Spinal cord (tissue), 10 donors: Measurements from ENCODE around the gene CNIH3. TPM values are rescaled to one million over a fixed set of nuclear protein-coding genes. Genes with fewer than 3 reads are reported as not detected.
A peak's percentile ranks its signal among the peaks of the same experiment; 100 is the strongest.

Experiments used
- DNase-seq, 6 donors: peaks; one replicate each; pipeline versions ENCODE4 v3.0.0 to v3.0.0-alpha.2; 2013 to 2015; ENCODE audit warnings: low spot score in 6 of 6, low read depth in 4 of 6
- H3K27ac ChIP-seq: one replicate; pipeline ENCODE4 v1.5.1; 2013; ENCODE audit warnings: low read depth, low read length, control low read depth
- H3K27me3 ChIP-seq: one replicate; pipeline ENCODE4 v1.6.1; 2013; ENCODE audit warnings: low read length; ENCODE audit not compliant: control insufficient read depth, insufficient read depth
- H3K36me3 ChIP-seq: one replicate; pipeline ENCODE4 v1.6.1; 2013; ENCODE audit warnings: low read length; ENCODE audit not compliant: control insufficient read depth, insufficient read depth
- H3K4me1 ChIP-seq: one replicate; pipeline ENCODE4 v1.6.1; 2013; ENCODE audit warnings: low read length; ENCODE audit not compliant: control insufficient read depth, insufficient read depth
- H3K4me3 ChIP-seq: one replicate; pipeline ENCODE4 v1.5.1; 2013; ENCODE audit warnings: low read depth, low read length, control low read depth
- H3K9me3 ChIP-seq: one replicate; pipeline ENCODE4 v1.6.1; 2013; ENCODE audit warnings: low read length; ENCODE audit not compliant: control insufficient read depth, insufficient read depth
- WGBS: methylation state at CpG from one replicate; pipeline ENCODE4 v1.1.5; 2013; ENCODE audit warnings: missing lambda C conversion rate; ENCODE audit not compliant: insufficient coverage; 5-methylcytosine and 5-hydroxymethylcytosine counted together
- polyA plus RNA-seq, 2 donors: library from polyadenylated mRNA; unstranded; fragments of 120-200 nt; gene quantifications; one replicate each; pipeline ENCODE4 v1.2.1, GENCODE V29; 2013; ENCODE audit not compliant: insufficient read length in 2 of 2
- total RNA-seq, 2 donors: library from RNA; depleted of rRNA in 1 of 2; stranded (reverse); fragments of 120-200 nt in 1 of 2; fragments of >200 nt in 1 of 2; gene quantifications; one replicate each; pipeline versions ENCODE4 v1.2.3 to v1.2.4, GENCODE V29; 2013 to 2014
- donor health status: healthy.

Gene CNIH3
- total and polyA plus RNA-seq, 4 donors: 8.3 to 18.6 (median 13.1) TPM

DNA sequence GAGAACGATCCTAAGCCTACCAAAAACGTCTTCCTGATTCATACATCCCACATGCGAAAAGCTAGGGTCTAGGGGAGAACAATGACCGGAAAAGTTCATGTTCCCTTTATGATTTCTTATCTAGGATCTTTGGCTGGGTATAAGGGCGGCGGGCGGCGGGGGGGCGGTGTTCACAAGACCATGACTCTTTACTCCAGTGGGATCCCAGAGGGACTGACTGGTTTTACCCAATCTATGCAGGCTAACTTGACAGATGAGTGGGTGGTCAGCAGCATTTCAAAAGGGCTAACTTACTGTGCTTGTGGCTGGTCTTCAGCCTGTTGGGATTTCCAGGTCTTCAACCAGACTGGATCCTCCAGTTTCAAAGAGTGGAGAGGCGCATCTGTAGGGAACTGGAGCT lies 40.3 kb downstream of the CNIH3 start:
- 96% methylated on average over 6 of the region's 10 CpGs for WGBS
- Histone ChIP-seq H3K27me3 (no peaks in the 10 kb centered on the region), H3K27ac (no peak overlapping the region), H3K4me1 (peaks cover 3% of the 10 kb centered on the region), H3K36me3 (no peaks in the 10 kb centered on the region), H3K4me3 (no peak overlapping the region), H3K9me3 (no peaks in the 10 kb centered on the region)
- no peak for DNase-seq

DNA sequence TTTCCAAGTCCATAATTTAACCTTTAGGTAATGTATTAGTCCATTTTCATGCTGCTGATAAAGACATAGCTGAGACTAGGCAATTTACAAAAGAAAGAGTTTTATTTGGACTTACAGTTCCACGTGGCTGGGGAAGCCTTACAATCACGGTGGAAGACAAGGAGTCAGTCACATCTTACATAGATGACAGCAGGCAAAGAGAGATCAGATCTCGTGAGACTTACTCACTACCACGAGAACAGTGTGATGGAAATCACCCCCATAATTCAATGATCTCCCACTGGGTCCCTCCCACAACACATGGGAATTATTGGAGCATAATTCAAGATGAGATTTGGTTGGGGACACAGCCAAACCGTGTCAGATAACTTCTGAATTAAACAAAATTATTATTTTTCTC lies 44.0 kb downstream of the CNIH3 start:
- 63% methylated on average over 3 of the region's 5 CpGs for WGBS
- Histone ChIP-seq H3K9me3 (no peaks in the 10 kb centered on the region), H3K27ac (no peak overlapping the region), H3K27me3 (no peaks in the 10 kb centered on the region), H3K4me3 (no peak overlapping the region), H3K36me3 (no peaks in the 10 kb centered on the region), H3K4me1 (no peaks in the 10 kb centered on the region)
- DNase-seq: no peak

DNA sequence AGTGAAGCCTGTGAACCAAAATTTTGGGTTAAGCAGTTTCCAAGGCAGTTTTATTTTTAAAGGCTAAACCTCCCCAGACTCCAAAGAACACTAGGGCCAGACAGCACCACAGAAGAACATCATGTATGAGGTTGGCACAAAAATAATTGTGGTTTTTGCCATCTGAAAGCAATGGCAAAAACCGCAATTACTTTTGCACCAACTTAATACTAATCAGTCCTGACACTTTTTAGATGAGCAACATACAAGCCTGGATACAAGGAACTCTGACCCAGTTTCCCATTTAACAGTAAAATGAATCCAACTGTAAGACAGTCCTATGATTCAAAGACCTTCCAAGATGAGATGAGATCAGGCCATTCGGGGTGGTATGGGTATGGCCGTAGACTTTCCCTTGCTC lies 46.8 kb downstream of the CNIH3 start:
- Histone ChIP-seq H3K4me1 (no peaks in the 10 kb centered on the region), H3K27ac (no peak overlapping the region), H3K9me3 (no peaks in the 10 kb centered on the region), H3K36me3 (no peaks in the 10 kb centered on the region), H3K27me3 (no peaks in the 10 kb centered on the region), H3K4me3 (no peak overlapping the region)
- WGBS: 100% methylated on average over 3 of the region's 3 CpGs
- DNase-seq: no peak

DNA sequence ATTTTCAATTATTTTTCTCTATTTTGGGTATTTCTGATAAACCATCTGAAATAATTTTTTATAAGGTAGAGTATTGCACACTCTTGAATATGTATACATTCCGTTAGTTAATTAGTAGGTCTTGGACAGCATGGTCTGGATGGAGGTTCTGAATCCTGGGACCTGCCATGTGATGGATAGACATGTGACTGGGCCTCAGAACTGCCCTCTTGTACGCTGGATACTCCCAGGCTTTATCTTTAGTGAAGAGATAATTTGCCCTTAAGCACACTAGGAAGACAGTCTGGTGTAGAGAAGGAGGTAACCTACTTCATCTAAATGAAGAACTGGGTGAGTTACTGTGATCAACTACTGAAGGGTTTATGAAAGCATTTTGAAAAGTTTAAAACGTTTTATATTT lies 48.9 kb downstream of the CNIH3 start:
- Histone ChIP-seq H3K9me3 (no peaks in the 10 kb centered on the region), H3K27me3 (no peaks in the 10 kb centered on the region), H3K4me3 (no peak overlapping the region), H3K27ac (no peak overlapping the region), H3K4me1 (no peaks in the 10 kb centered on the region), H3K36me3 (no peaks in the 10 kb centered on the region)
- WGBS: 100% methylated on average over 1 of the region's 3 CpGs
- DNase-seq: no peak

DNA sequence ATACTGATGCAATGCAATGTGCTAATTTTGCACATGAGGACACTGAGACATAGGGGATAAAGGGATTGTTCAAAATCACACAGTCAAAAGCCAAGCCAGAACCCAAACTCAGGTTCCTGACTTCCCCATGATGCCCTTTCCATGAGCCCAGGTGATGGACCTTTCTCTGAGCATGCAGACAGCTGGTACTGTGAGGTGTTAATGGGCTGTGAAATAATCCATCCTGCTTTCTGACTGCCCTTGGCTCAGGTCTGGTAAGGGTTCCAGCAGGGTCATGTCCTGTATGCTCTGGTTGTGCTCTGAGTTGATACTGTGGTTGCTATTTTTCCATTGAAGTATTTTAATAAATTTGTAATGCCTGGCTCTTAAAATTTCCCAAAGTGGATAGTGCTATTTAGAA lies 50.0 kb downstream of the CNIH3 start:
- H3K4me1 ChIP-seq: no peaks in the 10 kb centered on the region
- no peak overlapping the region for H3K4me3 ChIP-seq
- H3K27ac ChIP-seq: no peak overlapping the region
- no peaks in the 10 kb centered on the region for H3K27me3 ChIP-seq
- no peaks in the 10 kb centered on the region for H3K36me3 ChIP-seq
- H3K9me3 ChIP-seq: no peaks in the 10 kb centered on the region
- DNase-seq: no peak

DNA sequence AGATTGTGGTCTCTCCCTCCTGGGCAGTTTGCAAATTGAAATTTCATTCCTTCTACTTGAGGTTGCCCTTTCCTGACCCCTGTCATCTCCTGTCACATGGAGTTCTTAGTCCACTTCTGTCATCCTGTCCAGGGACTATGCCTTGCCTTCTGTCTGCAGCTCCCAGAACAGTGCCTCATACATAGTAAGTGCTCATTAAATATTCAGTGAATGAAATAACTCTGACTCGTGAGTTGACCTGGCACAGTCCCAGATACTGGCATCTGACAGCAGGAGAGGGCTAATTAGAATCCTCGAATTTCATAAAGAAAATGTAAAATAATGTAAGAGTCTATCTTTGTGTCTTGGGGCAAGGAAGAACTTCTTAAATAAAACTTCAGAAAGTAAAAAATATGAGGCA lies 50.8 kb downstream of the CNIH3 start:
- no peaks in the 10 kb centered on the region for H3K9me3 ChIP-seq
- H3K27ac ChIP-seq: no peak overlapping the region
- DNase-seq: peak in 1 of 6 donors; percentile 72
- WGBS: no CpG with 5 or more reads among the region's 2 CpGs
- no peaks in the 10 kb centered on the region for H3K4me1 ChIP-seq
- no peak overlapping the region for H3K4me3 ChIP-seq
- no peaks in the 10 kb centered on the region for H3K36me3 ChIP-seq
- H3K27me3 ChIP-seq: no peaks in the 10 kb centered on the region

DNA sequence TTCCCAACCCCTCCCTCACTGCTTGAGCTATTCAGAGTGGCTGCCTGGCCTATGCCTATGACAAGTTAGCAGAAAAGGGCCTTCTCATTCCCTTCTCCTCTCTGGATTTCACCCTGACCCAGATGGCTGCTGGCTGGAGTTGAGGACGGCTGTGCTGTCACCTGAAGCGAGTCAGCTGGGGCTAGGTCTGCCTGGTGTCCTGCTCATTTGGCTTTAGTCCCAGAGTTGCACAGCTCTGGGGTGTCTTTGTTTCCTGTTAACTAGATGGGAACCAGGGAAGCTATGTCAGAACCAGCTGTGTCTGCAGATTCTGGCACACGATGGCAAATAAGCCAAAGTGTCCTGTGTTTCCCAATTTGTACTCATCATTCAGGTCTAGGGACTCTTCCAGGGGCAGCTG lies 52.9 kb downstream of the CNIH3 start:
- H3K4me3 ChIP-seq: no peak overlapping the region
- H3K27me3 ChIP-seq: no peaks in the 10 kb centered on the region
- DNase-seq: peak in 2 of 6 donors; percentile 38 to 64
- H3K4me1 ChIP-seq: no peaks in the 10 kb centered on the region
- no peak overlapping the region for H3K27ac ChIP-seq
- no peaks in the 10 kb centered on the region for H3K36me3 ChIP-seq
- WGBS: 37% methylated on average over 3 of the region's 3 CpGs
- no peaks in the 10 kb centered on the region for H3K9me3 ChIP-seq

DNA sequence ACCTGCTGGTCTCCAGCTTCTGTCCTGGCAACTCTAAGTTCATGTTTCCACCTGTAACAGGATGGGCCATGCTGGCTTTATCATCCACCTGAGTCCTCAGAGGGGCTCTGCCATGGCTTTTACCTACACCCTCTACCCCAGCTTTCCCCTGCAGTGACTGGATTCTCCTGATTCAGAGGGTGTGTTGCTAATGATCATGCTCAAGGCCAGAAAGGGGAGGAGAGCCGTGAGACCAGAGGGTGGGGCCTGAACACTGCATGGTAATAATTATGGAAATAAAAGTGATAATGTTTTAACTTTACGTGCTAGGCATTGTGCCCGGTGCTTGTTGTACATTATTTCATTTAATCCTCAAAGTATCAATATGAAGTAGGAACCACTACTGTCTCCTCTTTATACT lies 53.3 kb downstream of the CNIH3 start:
- Histone ChIP-seq H3K27ac (no peak overlapping the region), H3K4me1 (no peaks in the 10 kb centered on the region), H3K9me3 (no peaks in the 10 kb centered on the region), H3K36me3 (no peaks in the 10 kb centered on the region), H3K27me3 (no peaks in the 10 kb centered on the region), H3K4me3 (no peak overlapping the region)
- no peak for DNase-seq
- no CpG with 5 or more reads among the region's 3 CpGs for WGBS

DNA sequence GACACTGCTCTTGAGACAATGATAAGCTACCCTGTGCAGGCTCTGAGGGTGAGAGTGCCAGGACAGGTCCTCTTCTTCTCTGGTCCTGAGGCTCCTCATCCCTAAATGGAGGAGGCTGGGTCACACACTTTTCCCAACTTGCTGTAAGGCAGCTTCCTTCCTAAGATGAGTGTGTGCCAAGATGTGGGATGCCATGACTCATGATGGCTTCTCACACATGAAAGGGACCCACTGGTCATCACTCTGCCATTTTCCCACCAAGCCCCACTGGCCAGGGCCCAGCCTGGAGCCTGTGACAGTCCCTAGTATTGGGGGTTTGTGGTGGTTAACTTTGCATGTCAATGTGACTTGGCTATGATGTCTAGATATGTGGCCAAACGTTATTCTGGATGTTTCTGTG lies 54.4 kb downstream of the CNIH3 start:
- Histone ChIP-seq H3K4me3 (no peak overlapping the region), H3K4me1 (no peaks in the 10 kb centered on the region), H3K36me3 (no peaks in the 10 kb centered on the region), H3K27me3 (no peaks in the 10 kb centered on the region), H3K27ac (no peak overlapping the region), H3K9me3 (no peaks in the 10 kb centered on the region)
- WGBS: no CpG with 5 or more reads among the region's 1 CpG
- no peak for DNase-seq

DNA sequence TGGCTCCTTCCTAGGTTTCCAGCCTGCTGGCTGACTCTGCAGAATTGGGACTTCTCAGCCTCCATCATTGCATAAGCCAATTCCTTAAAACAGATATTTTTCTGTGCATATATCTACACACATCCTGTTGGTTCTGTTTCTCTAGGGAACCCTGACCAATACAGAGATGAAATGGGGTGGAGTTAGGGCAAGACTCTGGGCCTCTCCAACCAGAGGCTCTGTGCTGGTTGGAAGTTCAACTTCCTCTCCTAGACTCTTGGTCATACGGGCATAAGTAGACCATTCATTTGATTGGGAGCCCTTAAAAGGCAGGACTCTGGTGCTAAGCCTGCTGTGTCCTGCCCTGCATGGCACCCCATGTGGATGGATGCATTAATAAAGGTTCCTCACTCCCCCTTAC lies 55.0 kb downstream of the CNIH3 start:
- DNase-seq: no peak
- Histone ChIP-seq H3K27ac (no peak overlapping the region), H3K36me3 (no peaks in the 10 kb centered on the region), H3K9me3 (no peaks in the 10 kb centered on the region), H3K4me3 (no peak overlapping the region), H3K4me1 (no peaks in the 10 kb centered on the region), H3K27me3 (no peaks in the 10 kb centered on the region)
- no CpG with 5 or more reads among the region's 1 CpG for WGBS
